Fibroblast of lung (primary cell): ENCODE results near the gene KDM2B. TPM values are rescaled to one million over a fixed set of nuclear protein-coding genes. Genes with fewer than 3 reads are reported as not detected.

Experiments used
- DNase-seq, 2 donors: peaks; one replicate each; pipeline versions ENCODE4 v3.0.0 to v3.0.0-alpha.2; 2010; ENCODE audit warnings: low read depth in 2 of 2
- H2AFZ ChIP-seq: 2 replicates; pipeline ENCODE4 v1.5.1; 2012; ENCODE audit warnings: low read length, control low read depth, inconsistent platforms
- H3K27ac ChIP-seq: 2 replicates; pipeline ENCODE4 v1.5.1; 2011; ENCODE audit warnings: low read length, control low read depth; ENCODE audit not compliant: insufficient read depth
- H3K27me3 ChIP-seq: 2 replicates; pipeline ENCODE4 v1.5.1; 2011; ENCODE audit warnings: mild to moderate bottlenecking, low read length; ENCODE audit not compliant: control insufficient read depth, insufficient read depth
- H3K36me3 ChIP-seq: 2 replicates; pipeline ENCODE4 v1.5.1; 2011; ENCODE audit warnings: low read length; ENCODE audit not compliant: control insufficient read depth, insufficient read depth
- H3K4me1 ChIP-seq: 2 replicates; pipeline ENCODE4 v1.5.1; 2011; ENCODE audit warnings: low read length; ENCODE audit not compliant: control insufficient read depth, insufficient read depth; ENCODE audit errors: extremely low read depth
- H3K4me2 ChIP-seq: 2 replicates; pipeline ENCODE4 v1.5.1; 2011; ENCODE audit warnings: low read length, control low read depth; ENCODE audit not compliant: insufficient read depth; ENCODE audit errors: extremely low read depth
- H3K4me3 ChIP-seq, 4 experiments: fragments of 200-600 bp in 1 of 4; sonication (generic) in 1 of 4; replicated peaks in 1 of 4; 2 replicates each; pipeline ENCODE4 v1.5.1; 2011 to 2016; ENCODE audit warnings: low read length in 4 of 4, low read depth in 3 of 4, mild to moderate bottlenecking in 3 of 4, control low read depth in 2 of 4, inconsistent platforms in 1 of 4, mixed read lengths in 1 of 4; ENCODE audit not compliant: insufficient read depth in 1 of 4; ENCODE audit errors: control extremely low read depth in 1 of 4
- H3K79me2 ChIP-seq: 2 replicates; pipeline ENCODE4 v1.5.1; 2012; ENCODE audit warnings: mild to moderate bottlenecking, low read length, inconsistent platforms; ENCODE audit not compliant: control insufficient read depth, insufficient read depth
- H3K9ac ChIP-seq: 2 replicates; pipeline ENCODE4 v1.5.1; 2011; ENCODE audit warnings: mild to moderate bottlenecking, low read length, control low read depth; ENCODE audit not compliant: insufficient read depth
- H3K9me3 ChIP-seq: 2 replicates; pipeline ENCODE4 v1.5.1; 2012; ENCODE audit warnings: low read depth, low read length; ENCODE audit not compliant: control insufficient read depth, insufficient read depth
- H4K20me1 ChIP-seq: 2 replicates; pipeline ENCODE4 v1.5.1; 2011; ENCODE audit warnings: low read length; ENCODE audit not compliant: control insufficient read depth, insufficient read depth; ENCODE audit errors: extremely low read depth
- EZH2 ChIP-seq: IDR thresholded peaks from 2 replicates; pipeline ENCODE4 v1.5.1; 2012; ENCODE audit warnings: low read length, control low read depth, mild to moderate bottlenecking; ENCODE audit errors: missing control alignments
- polyA plus RNA-seq, 2 donors: library from polyadenylated mRNA; depleted of rRNA in 1 of 2; stranded (reverse) in 1 of 2; unstranded in 1 of 2; fragments of >200 nt; gene quantifications; 2 replicates each; pipeline ENCODE4 v1.2.1, GENCODE V29; 2011 to 2012; ENCODE audit warnings: missing spikeins in 1 of 2
- total RNA-seq: library from RNA; depleted of rRNA; stranded (reverse); fragments of >200 nt; gene quantifications from 2 replicates; pipeline ENCODE4 v1.2.1, GENCODE V29; 2014
- TF ChIP-seq, protein P1 (sequence below), 2 donors: IDR thresholded peaks in 1 of 2; conservative IDR thresholded peaks in 1 of 2; 1 replicate in 1 of 2; 2 replicates in 1 of 2; pipeline ENCODE4 v1.5.1; 2011 to 2012; ENCODE audit warnings: low read length in 2 of 2, control low read depth in 1 of 2, inconsistent platforms in 1 of 2, low read depth in 1 of 2, mild to moderate bottlenecking in 1 of 2

The KDM2B gene
- total and polyA plus RNA-seq, 2 donors (not counting 1 experiment from before 2014, with no cell fraction given), result 9.8 to 21.6 TPM

DNA sequence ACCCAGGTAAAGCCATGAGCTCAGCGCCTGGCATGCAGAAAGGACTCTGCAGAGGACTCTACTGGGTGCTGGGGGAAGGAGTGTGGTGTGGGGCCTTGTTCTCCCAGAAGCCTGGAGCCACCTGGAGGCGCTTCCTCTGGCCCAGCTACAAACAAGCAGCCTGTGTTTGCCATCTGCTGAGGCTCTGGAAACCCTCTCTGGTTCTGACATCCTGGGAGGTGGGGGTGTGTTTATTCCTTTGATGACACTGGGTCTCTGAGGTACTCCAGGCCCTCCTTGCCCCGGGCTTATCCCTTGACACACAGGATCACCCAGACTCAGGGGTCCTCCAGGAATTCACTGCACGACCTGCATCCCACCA lies 136.0 kb downstream of the KDM2B start:
- no peaks in the 10 kb centered on the region for H3K27me3 ChIP-seq
- no peaks in the 10 kb centered on the region for H3K79me2 ChIP-seq
- H3K4me2 ChIP-seq, result no peak overlapping the region
- no peak for DNase-seq
- TF ChIP-seq, protein P1, sequence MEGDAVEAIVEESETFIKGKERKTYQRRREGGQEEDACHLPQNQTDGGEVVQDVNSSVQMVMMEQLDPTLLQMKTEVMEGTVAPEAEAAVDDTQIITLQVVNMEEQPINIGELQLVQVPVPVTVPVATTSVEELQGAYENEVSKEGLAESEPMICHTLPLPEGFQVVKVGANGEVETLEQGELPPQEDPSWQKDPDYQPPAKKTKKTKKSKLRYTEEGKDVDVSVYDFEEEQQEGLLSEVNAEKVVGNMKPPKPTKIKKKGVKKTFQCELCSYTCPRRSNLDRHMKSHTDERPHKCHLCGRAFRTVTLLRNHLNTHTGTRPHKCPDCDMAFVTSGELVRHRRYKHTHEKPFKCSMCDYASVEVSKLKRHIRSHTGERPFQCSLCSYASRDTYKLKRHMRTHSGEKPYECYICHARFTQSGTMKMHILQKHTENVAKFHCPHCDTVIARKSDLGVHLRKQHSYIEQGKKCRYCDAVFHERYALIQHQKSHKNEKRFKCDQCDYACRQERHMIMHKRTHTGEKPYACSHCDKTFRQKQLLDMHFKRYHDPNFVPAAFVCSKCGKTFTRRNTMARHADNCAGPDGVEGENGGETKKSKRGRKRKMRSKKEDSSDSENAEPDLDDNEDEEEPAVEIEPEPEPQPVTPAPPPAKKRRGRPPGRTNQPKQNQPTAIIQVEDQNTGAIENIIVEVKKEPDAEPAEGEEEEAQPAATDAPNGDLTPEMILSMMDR (conservative IDR thresholded peaks at IDR 0.05 in 1 of 2, IDR thresholded peaks at IDR 0.05 in 1 of 2; ENCODE audit: low read depth in 1 of 2, low read length in 2 of 2), result no peak
- TF ChIP-seq EZH2, result no peak
- no peak overlapping the region for H2AFZ ChIP-seq
- H3K4me3 ChIP-seq, result no peak overlapping the region
- H3K36me3 ChIP-seq, result peaks cover 19% of the 10 kb centered on the region
- H3K9ac ChIP-seq, result no peak overlapping the region
- no peaks in the 10 kb centered on the region for H4K20me1 ChIP-seq
- H3K4me1 ChIP-seq, result peaks cover 2% of the 10 kb centered on the region
- no peaks in the 10 kb centered on the region for H3K9me3 ChIP-seq
- H3K27ac ChIP-seq, result no peak overlapping the region

DNA sequence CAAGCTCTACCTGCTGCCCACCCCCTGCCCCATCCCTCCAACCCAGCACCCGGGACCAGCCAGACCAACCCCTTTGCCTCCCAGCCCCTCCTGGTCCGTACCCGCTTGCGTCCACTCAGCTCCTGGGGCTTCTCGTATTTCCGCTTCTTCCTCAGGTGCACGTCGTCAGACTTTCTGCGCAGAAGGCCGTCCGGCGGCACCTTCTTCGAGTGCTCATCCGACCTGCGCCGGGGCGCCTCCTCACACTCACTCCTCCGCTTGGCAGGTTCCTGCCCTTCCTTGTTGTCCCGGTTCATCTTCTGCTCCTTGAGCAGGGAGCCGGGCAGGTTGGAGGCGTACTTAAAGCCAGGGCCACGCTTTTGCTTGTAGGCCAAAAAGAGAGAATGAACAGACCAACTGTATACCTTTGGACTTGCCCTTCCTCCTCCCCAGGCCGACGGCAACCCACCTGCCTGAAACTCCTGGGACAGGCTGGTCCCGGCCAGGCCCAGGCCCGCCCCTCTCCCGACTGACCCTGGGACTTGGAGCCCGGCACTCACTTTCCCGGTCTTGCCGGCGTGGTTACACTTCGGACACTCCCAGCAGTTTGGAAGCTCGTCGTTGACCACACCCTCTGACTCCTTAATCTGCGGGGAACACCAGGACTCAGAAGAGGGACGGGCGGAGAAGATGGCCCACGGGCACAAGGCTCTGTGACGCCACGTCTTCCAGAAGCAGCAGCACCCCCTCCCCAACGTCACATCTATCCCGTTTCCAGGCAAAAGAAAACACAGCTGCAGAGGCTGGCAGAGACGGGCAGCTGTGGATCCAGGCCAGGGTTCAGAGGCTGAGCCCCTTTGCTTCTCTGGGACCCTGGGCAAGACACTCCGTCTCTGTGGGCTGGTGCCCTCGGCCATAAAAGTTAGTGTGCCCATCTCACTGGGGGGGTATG lies 136.6 kb downstream of the KDM2B start:
- no peak for TF ChIP-seq EZH2
- TF ChIP-seq, protein P1 (conservative IDR thresholded peaks at IDR 0.05 in 1 of 2, IDR thresholded peaks at IDR 0.05 in 1 of 2; ENCODE audit: low read depth in 1 of 2, low read length in 2 of 2), result no peak
- H3K36me3 ChIP-seq, result peaks cover 19% of the 10 kb centered on the region

DNA sequence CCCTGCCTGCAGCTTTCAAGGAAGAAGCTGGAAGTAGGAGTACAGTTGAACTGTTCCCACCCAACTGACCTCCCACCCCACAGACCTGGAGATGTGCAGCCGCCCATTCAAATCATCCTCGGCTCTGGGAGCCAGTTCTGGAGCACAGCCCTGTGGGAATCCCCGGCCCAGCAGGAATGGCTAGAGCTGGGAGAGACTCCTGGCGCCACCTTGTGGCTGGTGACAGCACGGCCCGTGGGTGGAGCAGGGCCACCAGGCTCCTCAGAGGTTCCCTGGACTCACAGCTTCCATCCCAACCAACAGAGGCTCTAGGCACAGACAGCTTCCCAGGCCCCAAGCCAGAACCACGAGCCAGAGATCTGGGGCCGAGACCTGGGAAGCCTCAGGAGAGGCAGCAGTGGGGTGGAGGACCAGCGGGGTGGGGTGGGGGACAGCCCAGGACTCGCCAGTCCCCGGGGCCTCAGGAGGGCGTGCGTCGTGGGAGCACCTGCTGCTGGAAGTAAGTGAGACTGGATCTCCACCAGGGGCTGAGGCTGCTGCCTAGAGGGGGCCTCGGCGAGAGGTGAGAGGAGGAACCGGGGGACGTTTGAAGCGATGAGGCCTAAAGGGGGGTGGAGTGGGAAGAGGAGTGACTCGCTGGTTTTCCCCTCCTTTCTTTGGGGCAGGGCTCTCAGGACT lies 137.5 kb downstream of the KDM2B start:
- no peak overlapping the region for H3K9ac ChIP-seq
- no peak for TF ChIP-seq EZH2
- TF ChIP-seq, protein P1 (conservative IDR thresholded peaks at IDR 0.05 in 1 of 2, IDR thresholded peaks at IDR 0.05 in 1 of 2; ENCODE audit: low read depth in 1 of 2, low read length in 2 of 2), result peak; percentile 76 to 88
- H3K9me3 ChIP-seq, result no peaks in the 10 kb centered on the region
- no peaks in the 10 kb centered on the region for H3K27me3 ChIP-seq
- peaks cover 2% of the 10 kb centered on the region for H3K4me1 ChIP-seq
- H3K36me3 ChIP-seq, result peaks cover 19% of the 10 kb centered on the region
- H2AFZ ChIP-seq, result no peak overlapping the region
- no peaks in the 10 kb centered on the region for H3K79me2 ChIP-seq
- DNase-seq, result peak; percentile 50 to 63
- no peak overlapping the region for H3K4me2 ChIP-seq
- no peak overlapping the region for H3K27ac ChIP-seq
- no peaks in the 10 kb centered on the region for H4K20me1 ChIP-seq
- H3K4me3 ChIP-seq, result no peak overlapping the region

More for the DNA sequence above, 136.6 kb downstream of the KDM2B start:
- Histone ChIP-seq H3K27ac (no peak overlapping the region), H3K27me3 (no peaks in the 10 kb centered on the region), H3K4me3 (no peak overlapping the region), H3K9ac (no peak overlapping the region), H3K79me2 (no peaks in the 10 kb centered on the region), H3K4me1 (peaks cover 2% of the 10 kb centered on the region), H3K9me3 (no peaks in the 10 kb centered on the region), H3K4me2 (no peak overlapping the region), H2AFZ (no peak overlapping the region), H4K20me1 (no peaks in the 10 kb centered on the region)
- DNase-seq, result no peak
